ENCODE data around the gene NEK4. TPM values are rescaled to one million over a fixed set of nuclear protein-coding genes. Genes with fewer than 3 reads are reported as not detected.
A peak's percentile ranks its signal among the peaks of the same experiment; 100 is the strongest.

The NEK4 gene
- total and polyA plus RNA-seq, 12 donors, result 4.9 to 43.9 (median 27.4) TPM

DNA sequence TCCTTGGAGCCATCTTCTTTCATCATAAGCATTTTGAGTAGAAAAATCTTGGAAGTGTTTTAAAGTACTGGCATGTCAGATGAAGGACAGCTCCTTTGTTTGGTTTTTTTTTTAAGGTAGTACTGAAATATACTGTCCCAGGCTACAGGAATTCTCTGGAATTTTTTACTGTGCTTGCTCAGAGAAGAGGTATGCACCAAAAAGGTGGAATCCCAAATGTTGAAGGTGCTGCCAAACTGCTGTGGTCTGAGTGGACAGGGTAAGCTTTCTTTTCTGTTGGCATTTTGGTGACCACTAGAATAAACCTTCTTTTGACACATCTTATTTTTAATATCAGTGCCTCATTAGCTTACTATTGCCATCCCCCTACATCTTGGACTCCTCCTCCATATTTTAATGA is 77.7 kb downstream of the NEK4 start:
- DNase-seq, result no peak
- no peaks in the 10 kb centered on the region for H3K9me3 ChIP-seq (replicated peaks in 1 of 3)
- H3K4me1 ChIP-seq (replicated peaks in 1 of 2), result no peaks in the 10 kb centered on the region
- peaks cover 0 to 99% of the 10 kb centered on the region in 2 donors for H3K36me3 ChIP-seq (replicated peaks in 1 of 2)
- no peak overlapping the region for H3K27ac ChIP-seq
- intact Hi-C loops (cut with DNase I), result loop anchor here in 1 of 2 donors (10.0 kb wide), 1 partner anchor 218 kb away; no protein-coding TSS in a partner anchor
- no peak overlapping the region for H3K4me3 ChIP-seq
- TF ChIP-seq, protein P1, sequence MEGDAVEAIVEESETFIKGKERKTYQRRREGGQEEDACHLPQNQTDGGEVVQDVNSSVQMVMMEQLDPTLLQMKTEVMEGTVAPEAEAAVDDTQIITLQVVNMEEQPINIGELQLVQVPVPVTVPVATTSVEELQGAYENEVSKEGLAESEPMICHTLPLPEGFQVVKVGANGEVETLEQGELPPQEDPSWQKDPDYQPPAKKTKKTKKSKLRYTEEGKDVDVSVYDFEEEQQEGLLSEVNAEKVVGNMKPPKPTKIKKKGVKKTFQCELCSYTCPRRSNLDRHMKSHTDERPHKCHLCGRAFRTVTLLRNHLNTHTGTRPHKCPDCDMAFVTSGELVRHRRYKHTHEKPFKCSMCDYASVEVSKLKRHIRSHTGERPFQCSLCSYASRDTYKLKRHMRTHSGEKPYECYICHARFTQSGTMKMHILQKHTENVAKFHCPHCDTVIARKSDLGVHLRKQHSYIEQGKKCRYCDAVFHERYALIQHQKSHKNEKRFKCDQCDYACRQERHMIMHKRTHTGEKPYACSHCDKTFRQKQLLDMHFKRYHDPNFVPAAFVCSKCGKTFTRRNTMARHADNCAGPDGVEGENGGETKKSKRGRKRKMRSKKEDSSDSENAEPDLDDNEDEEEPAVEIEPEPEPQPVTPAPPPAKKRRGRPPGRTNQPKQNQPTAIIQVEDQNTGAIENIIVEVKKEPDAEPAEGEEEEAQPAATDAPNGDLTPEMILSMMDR (IDR thresholded peaks at IDR 0.05), result no peak
- H3K27me3 ChIP-seq, result no peaks in the 10 kb centered on the region

DNA sequence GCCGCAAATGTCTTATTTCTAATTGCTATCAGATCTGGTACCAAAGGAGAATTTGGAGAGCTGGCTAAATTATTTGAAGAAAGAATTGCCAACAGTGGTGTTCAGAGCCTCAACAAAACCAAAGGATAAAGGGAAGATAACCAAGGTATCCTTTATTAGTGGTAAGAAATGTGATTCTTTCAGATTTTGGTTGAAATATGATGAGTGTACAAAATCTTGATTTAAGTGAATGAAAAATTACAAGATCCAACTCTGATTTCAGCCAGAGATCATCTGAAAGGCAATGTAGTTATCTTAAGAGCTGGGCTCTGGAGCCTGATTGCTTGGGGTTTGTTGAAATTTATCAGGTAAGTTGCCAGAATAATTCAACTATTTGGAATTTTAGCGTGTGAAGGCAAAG is 80.2 kb downstream of the NEK4 start:
- H3K4me1 ChIP-seq (replicated peaks in 1 of 2), result peaks cover 8 to 11% of the 10 kb centered on the region in 2 donors
- no peak overlapping the region for H3K27ac ChIP-seq
- intact Hi-C loops (cut with DNase I), result loop anchor here in 1 of 2 donors (10.0 kb wide), 1 partner anchor 216 kb away; no protein-coding TSS in a partner anchor
- WGBS, 4 donors, result 91 to 97% (median 93%) methylated on average over 2 of the region's 2 CpGs
- no peak overlapping the region for H3K4me3 ChIP-seq
- H3K36me3 ChIP-seq (replicated peaks in 1 of 2), result peaks cover 0 to 84% of the 10 kb centered on the region in 2 donors
- TF ChIP-seq, protein P1 (IDR thresholded peaks at IDR 0.05), result no peak
- TF ChIP-seq POLR2A (IDR thresholded peaks at IDR 0.05), result no peak
- no peaks in the 10 kb centered on the region for H3K27me3 ChIP-seq
- no peak for DNase-seq
- no peaks in the 10 kb centered on the region for H3K9me3 ChIP-seq (replicated peaks in 1 of 3)

DNA sequence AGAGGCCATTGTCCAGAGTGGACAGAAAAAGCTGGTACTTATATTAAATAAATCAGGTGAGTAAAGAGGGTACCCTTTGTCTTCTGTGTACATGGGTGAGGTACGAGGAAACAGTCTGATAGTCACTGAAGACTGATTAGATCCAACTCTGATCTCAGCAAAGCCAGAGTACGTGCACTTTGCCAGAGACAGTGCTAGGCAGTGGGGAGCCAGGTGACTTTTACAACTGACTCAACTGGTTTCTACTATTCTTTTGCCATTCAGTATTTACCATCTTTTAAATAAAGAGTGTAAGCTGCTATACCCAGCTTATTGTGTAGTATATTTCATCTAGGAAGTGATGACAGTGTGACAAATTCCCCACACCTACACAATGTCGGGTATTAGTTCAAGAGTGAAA is 81.6 kb downstream of the NEK4 start:
- no peaks in the 10 kb centered on the region for H3K27me3 ChIP-seq
- H3K4me1 ChIP-seq (replicated peaks in 1 of 2), result peaks cover 15 to 19% of the 10 kb centered on the region in 2 donors
- no peaks in the 10 kb centered on the region for H3K9me3 ChIP-seq (replicated peaks in 1 of 3)
- TF ChIP-seq, protein P1 (IDR thresholded peaks at IDR 0.05), result no peak
- no peak for TF ChIP-seq POLR2A (IDR thresholded peaks at IDR 0.05)
- peaks cover 0 to 70% of the 10 kb centered on the region in 2 donors for H3K36me3 ChIP-seq (replicated peaks in 1 of 2)
- no peak for DNase-seq
- WGBS, 4 donors, result 80 to 93% (median 86%) methylated on average over 3 of the region's 3 CpGs
- no peak overlapping the region for H3K27ac ChIP-seq
- intact Hi-C loops (cut with DNase I), result loop anchor here in 1 of 2 donors (10.0 kb wide), 1 partner anchor 154 kb away; the partner anchor contains the start of genes NT5DC2 and UQCC5
- H3K4me3 ChIP-seq, result no peak overlapping the region

DNA sequence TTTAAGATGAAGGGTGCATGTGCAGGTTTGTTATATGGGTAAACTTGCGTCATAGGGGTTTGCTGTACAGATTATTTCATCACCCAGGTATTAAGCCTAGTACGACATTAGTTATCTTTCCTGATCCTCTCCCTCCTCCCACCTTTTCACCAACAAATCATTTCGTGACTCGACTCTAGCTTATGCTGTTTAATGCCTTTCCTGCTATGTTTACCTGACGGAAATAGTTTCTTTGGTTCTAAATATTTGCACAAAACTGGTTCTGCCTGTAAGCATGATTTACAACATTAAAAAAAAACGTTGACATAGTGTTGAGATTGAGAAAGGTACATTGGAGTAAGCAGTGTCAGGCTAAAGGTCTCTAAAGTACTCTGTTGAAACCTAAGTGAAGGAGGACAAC is 82.5 kb downstream of the NEK4 start:
- H3K9me3 ChIP-seq (replicated peaks in 1 of 3), result no peaks in the 10 kb centered on the region
- no peaks in the 10 kb centered on the region for H3K27me3 ChIP-seq
- peaks cover 23 to 28% of the 10 kb centered on the region in 2 donors for H3K4me1 ChIP-seq (replicated peaks in 1 of 2)
- H3K4me3 ChIP-seq, result no peak overlapping the region
- TF ChIP-seq POLR2A (IDR thresholded peaks at IDR 0.05), result no peak
- TF ChIP-seq, protein P1 (IDR thresholded peaks at IDR 0.05), result no peak
- WGBS, 4 donors, result 70 to 77% (median 75%) methylated on average over 6 of the region's 6 CpGs
- DNase-seq, result no peak
- intact Hi-C loops (cut with DNase I), result loop anchor here in 1 of 2 donors (10.0 kb wide), 1 partner anchor 153 kb away; the partner anchor contains the start of genes NT5DC2 and UQCC5
- peak overlapping the region in 1 of 5 donors; percentile 15 for H3K27ac ChIP-seq
- peaks cover 0 to 63% of the 10 kb centered on the region in 2 donors for H3K36me3 ChIP-seq (replicated peaks in 1 of 2)

Measured in adrenal gland (tissue), 12 donors.